Activated CD4-positive, alpha-beta T cell treated with anti-CD3 and anti-CD28 coated beads, Interleukin-2, Interleukin-4, amounts not matched to agents 100 ng/mL and 50 ng/mL, durations not matched to agents 16 hours and 8 hours (primary cell): Measurements from ENCODE around the gene ZDHHC11B.
"Not testable (repeated sequence)": the region's sequence is repeated elsewhere in the genome, so short reads cannot be mapped to it uniquely, and the experiment has no call there.

ENCODE experiments used
- DNase-seq: peaks from one replicate; pipeline ENCODE4 v3.0.0-alpha.2; 2020; ENCODE audit warnings: low spot score

The ZDHHC11B gene

GRCh38 chr5:785181-785705 lies 714 bp upstream of the ZDHHC11B start:
- DNase-seq = not testable (repeated sequence)

- not testable (repeated sequence) for DNase-seq
Measured at GRCh38 chr5:783881-784427, 575 bp downstream of the ZDHHC11B start.

- DNase-seq = not testable (repeated sequence)
Measured at GRCh38 chr5:783049-783802, 1.3 kb downstream of the ZDHHC11B start.

- DNase-seq = not testable (repeated sequence)
Measured at GRCh38 chr5:782356-782755, 2.2 kb downstream of the ZDHHC11B start.

GRCh38 chr5:780571-780970 lies 4.0 kb downstream of the ZDHHC11B start:
- DNase-seq = not testable (repeated sequence)

- DNase-seq = not testable (repeated sequence)
Measured at GRCh38 chr5:778967-779366, 5.6 kb downstream of the ZDHHC11B start.

GRCh38 chr5:778421-778820 lies 6.1 kb downstream of the ZDHHC11B start:
- not testable (repeated sequence) for DNase-seq

GRCh38 chr5:777756-778161 lies 6.8 kb downstream of the ZDHHC11B start:
- DNase-seq = no peak

- DNase-seq = no peak
Measured at GRCh38 chr5:776862-777711, 7.4 kb downstream of the ZDHHC11B start.

- no peak for DNase-seq
Measured at GRCh38 chr5:775961-776861, 8.3 kb downstream of the ZDHHC11B start.

- DNase-seq = not testable (repeated sequence)
Measured at GRCh38 chr5:775595-775960, 9.0 kb downstream of the ZDHHC11B start.

- DNase-seq = not testable (repeated sequence)
Measured at GRCh38 chr5:774854-775505, 9.5 kb downstream of the ZDHHC11B start.

- DNase-seq = not testable (repeated sequence)
Measured at GRCh38 chr5:774304-774703, 10.2 kb downstream of the ZDHHC11B start.

- DNase-seq = no peak
Measured at GRCh38 chr5:773517-774264, 10.8 kb downstream of the ZDHHC11B start.

- not testable (repeated sequence) for DNase-seq
Measured at GRCh38 chr5:772931-773330, 11.6 kb downstream of the ZDHHC11B start.

- not testable (repeated sequence) for DNase-seq
Measured at GRCh38 chr5:772547-772890, 12.0 kb downstream of the ZDHHC11B start.

GRCh38 chr5:771841-772546 lies 12.5 kb downstream of the ZDHHC11B start:
- not testable (repeated sequence) for DNase-seq

GRCh38 chr5:771087-771781 lies 13.3 kb downstream of the ZDHHC11B start:
- DNase-seq = not testable (repeated sequence)

GRCh38 chr5:770585-770984 lies 13.9 kb downstream of the ZDHHC11B start:
- not testable (repeated sequence) for DNase-seq
